ENCODE measurements around the gene RHEB. TPM values are rescaled to one million over a fixed set of nuclear protein-coding genes. Genes with fewer than 3 reads are reported as not detected.

RHEB gene
- total and polyA plus RNA-seq, 2 of the 13 experiments (the other 11 are each of a cell fraction or from before 2014, with no cell fraction given) = 55.0 to 77.6 TPM

DNA sequence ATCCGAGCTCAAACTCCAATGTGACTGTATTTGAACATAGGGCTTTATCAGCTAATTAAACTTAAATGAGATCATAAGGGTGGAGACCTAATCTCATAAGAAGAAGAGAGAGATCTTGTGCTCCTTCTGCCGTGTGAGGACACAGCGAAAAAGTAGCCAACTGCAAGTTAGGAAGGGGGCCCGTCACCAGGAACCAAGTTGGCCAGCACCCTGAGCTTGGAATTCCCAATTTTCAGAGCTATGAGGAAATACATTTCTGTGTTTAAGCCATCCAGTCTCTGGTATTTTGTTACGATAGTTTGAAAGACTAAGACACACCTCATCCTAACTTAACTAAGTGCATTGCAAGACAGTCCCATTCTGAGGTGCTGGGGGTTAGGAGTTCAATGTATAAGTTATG lies 95.8 kb downstream of the RHEB start:
- H3K4me1 ChIP-seq (ENCODE audit: insufficient read depth, low read length) = no peaks in the 10 kb centered on the region
- no peak overlapping the region for H2AFZ ChIP-seq (ENCODE audit: low read length)
- no peak overlapping the region for H3K27ac ChIP-seq (ENCODE audit: extremely low read length, insufficient read depth, low read length)
- BruUV-seq (replicated peaks) = no TSS peak
- DNase-seq (ENCODE audit: low spot score) = no peak
- no peak for ATAC-seq
- no peak overlapping the region for H3K9ac ChIP-seq (ENCODE audit: insufficient read depth, low read depth, low read length)
- no peaks in the 10 kb centered on the region for H3K36me3 ChIP-seq (replicated peaks in 1 of 2; ENCODE audit: control insufficient read depth in 1 of 2, insufficient read depth in 2 of 2, low read length in 2 of 2)
- peaks cover 7 to 32% of the 10 kb centered on the region in 2 experiments for H3K27me3 ChIP-seq (ENCODE audit: control insufficient read depth in 1 of 2, insufficient read depth in 2 of 2, low read length in 2 of 2)
- no peak overlapping the region for H3K4me2 ChIP-seq (ENCODE audit: low read depth, low read length)
- peaks cover 2% of the 10 kb centered on the region; the same call in 1 of the 2 replicates for H4K20me1 ChIP-seq (ENCODE audit: insufficient read depth, low read length)
- no peaks in the 10 kb centered on the region for H3K79me2 ChIP-seq (ENCODE audit: insufficient read depth, low read length)
- no peaks in the 10 kb centered on the region; the same call in 1 of the 2 replicates for H3K9me3 ChIP-seq (ENCODE audit: low read length)
- 67% methylated on average over 5 of the region's 5 CpGs for WGBS (ENCODE audit: low lambda C conversion rate)
- ChIA-PET POLR2A (no interaction called here), CTCF (ENCODE audit: low intra/inter-chr PET ratio, low total read pairs) (no interaction called here)
- H3K4me3 ChIP-seq (replicated peaks in 1 of 3; ENCODE audit: insufficient read depth in 1 of 3, low read depth in 2 of 3, low read length in 3 of 3) = no peak overlapping the region
- intact Hi-C loops (cut with micrococcal nuclease; ENCODE audit: unreplicated experiment) = no loop called here
- FAIRE-seq = no peak
- in situ Hi-C loops (cut with HindIII; ENCODE audit: extremely low pct_ligation_motif_present, low pct_unique_long_range_greater_than_20kb) = no loop called here
- TF ChIP-seq ZC3H13 (CRISPR knock-in tag; IDR thresholded peaks at IDR 0.05) (no peak), TERF1 (CRISPR knock-in tag; IDR thresholded peaks at IDR 0.05) (no peak), ARID3A (IDR thresholded peaks at IDR 0.05; ENCODE audit: low read depth, low read length) (no peak), AHDC1 (CRISPR knock-in tag; IDR thresholded peaks at IDR 0.05; ENCODE audit: borderline replicate concordance) (no peak), ZNF207 (IDR thresholded peaks at IDR 0.05; ENCODE audit: borderline replicate concordance) (no peak), FOXP1 (IDR thresholded peaks at IDR 0.05) (no peak), FOXP1 (CRISPR knock-in tag; IDR thresholded peaks at IDR 0.05) (no peak), ZFX (CRISPR knock-in tag; IDR thresholded peaks at IDR 0.05; ENCODE audit: low read depth) (no peak), NRL (CRISPR knock-in tag; IDR thresholded peaks at IDR 0.05; ENCODE audit: borderline replicate concordance) (no peak), MEIS1 (CRISPR knock-in tag; IDR thresholded peaks at IDR 0.05; ENCODE audit: borderline replicate concordance) (no peak), SAFB2 (CRISPR knock-in tag; IDR thresholded peaks at IDR 0.05; ENCODE audit: borderline replicate concordance, low read depth) (no peak), TBX2 (CRISPR knock-in tag; IDR thresholded peaks at IDR 0.05; ENCODE audit: borderline replicate concordance) (no peak)
- TF ChIP-seq, protein P1, sequence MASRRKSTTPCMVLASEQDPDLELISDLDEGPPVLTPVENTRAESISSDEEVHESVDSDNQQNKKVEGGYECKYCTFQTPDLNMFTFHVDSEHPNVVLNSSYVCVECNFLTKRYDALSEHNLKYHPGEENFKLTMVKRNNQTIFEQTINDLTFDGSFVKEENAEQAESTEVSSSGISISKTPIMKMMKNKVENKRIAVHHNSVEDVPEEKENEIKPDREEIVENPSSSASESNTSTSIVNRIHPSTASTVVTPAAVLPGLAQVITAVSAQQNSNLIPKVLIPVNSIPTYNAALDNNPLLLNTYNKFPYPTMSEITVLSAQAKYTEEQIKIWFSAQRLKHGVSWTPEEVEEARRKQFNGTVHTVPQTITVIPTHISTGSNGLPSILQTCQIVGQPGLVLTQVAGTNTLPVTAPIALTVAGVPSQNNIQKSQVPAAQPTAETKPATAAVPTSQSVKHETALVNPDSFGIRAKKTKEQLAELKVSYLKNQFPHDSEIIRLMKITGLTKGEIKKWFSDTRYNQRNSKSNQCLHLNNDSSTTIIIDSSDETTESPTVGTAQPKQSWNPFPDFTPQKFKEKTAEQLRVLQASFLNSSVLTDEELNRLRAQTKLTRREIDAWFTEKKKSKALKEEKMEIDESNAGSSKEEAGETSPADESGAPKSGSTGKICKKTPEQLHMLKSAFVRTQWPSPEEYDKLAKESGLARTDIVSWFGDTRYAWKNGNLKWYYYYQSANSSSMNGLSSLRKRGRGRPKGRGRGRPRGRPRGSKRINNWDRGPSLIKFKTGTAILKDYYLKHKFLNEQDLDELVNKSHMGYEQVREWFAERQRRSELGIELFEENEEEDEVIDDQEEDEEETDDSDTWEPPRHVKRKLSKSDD (CRISPR knock-in tag; IDR thresholded peaks at IDR 0.05; ENCODE audit: low read depth) = no peak

Data from HepG2 (cell line).